Heart right ventricle (tissue), 16 donors: ENCODE measurements around the gene UAP1. TPM values are rescaled to one million over a fixed set of nuclear protein-coding genes. Genes with fewer than 3 reads are reported as not detected.

ENCODE experiments used
- ATAC-seq, 8 donors: fragments of 200-7000 bp; cut with Tn5 transposase; one replicate each; pipeline ENCODE4 v1.9.1; 2020; ENCODE audit warnings: mild to moderate bottlenecking in 8 of 8, moderate library complexity in 8 of 8, moderate number of reproducible peaks in 1 of 8
- DNase-seq, 2 donors: peaks; one replicate each; pipeline ENCODE4 v3.0.0-alpha.2; 2020
- H3K27ac ChIP-seq, 10 donors: fragments of 200-600 bp; sonication (generic) in 2 of 10; one replicate each; pipeline versions ENCODE4 v1.5.0 to v1.8.0; 2020 to 2022; ENCODE audit warnings: mild to moderate bottlenecking in 3 of 10
- H3K27me3 ChIP-seq, 7 donors: fragments of 200-600 bp; one replicate each; pipeline ENCODE4 v1.8.0; 2021 to 2022; ENCODE audit warnings: mild to moderate bottlenecking in 2 of 7
- H3K36me3 ChIP-seq, 9 donors: fragments of 200-600 bp; sonication (generic) in 1 of 9; one replicate each; pipeline versions ENCODE4 v1.5.0 to v1.8.0; 2020 to 2022; ENCODE audit warnings: mild to moderate bottlenecking in 2 of 9
- H3K4me1 ChIP-seq, 9 donors: fragments of 200-600 bp; sonication (generic) in 1 of 9; one replicate each; pipeline versions ENCODE4 v1.5.0 to v1.8.0; 2020 to 2022; ENCODE audit warnings: mild to moderate bottlenecking in 4 of 9
- H3K4me3 ChIP-seq, 10 donors: fragments of 200-600 bp; sonication (generic) in 2 of 10; one replicate each; pipeline versions ENCODE4 v1.5.0 to v1.8.0; 2020 to 2022; ENCODE audit warnings: mild to moderate bottlenecking in 7 of 10, moderate library complexity in 2 of 10
- H3K9me3 ChIP-seq, 11 donors: fragments of 200-600 bp in 10 of 11; sonication (generic) in 2 of 11; one replicate each; pipeline versions ENCODE4 v1.5.0 to v1.8.0; 2013 to 2022; ENCODE audit warnings: mild to moderate bottlenecking in 2 of 11, control low read depth in 1 of 11, moderate library complexity in 1 of 11
- WGBS, 2 donors: extraction: QIAGEN DNeasy Blood & Tissue Kit; methylation state at CpG; one replicate each; pipeline ENCODE4 v1.1.7; 2013; ENCODE audit warnings: inconsistent platforms in 1 of 2; 5-methylcytosine and 5-hydroxymethylcytosine counted together
- intact Hi-C, 10 donors: fragments of 100-400 bp; cut with DNase I; formaldehyde crosslinking; loops; one replicate each; pipeline versions ENCODE4 v1.11.1 to v1.14.2; 2022
- polyA plus RNA-seq, 2 donors: library from polyadenylated mRNA; stranded (reverse); fragments of 200-250 nt; gene quantifications; one replicate each; pipeline ENCODE4 v1.2.3, GENCODE V29; 2013
- total RNA-seq, 10 donors: library from RNA; stranded (reverse); fragmentation: NEBNext Ultra II Directional in 3 of 10; extraction: Animal tissue kit (Norgen Biotek cat#: 25700) in 3 of 10; gene quantifications; one replicate each; pipeline versions ENCODE4 v1.2.1 to v1.2.4, GENCODE V29; 2021 to 2023
- TF ChIP-seq, protein P1 (sequence below), 9 donors: fragments of 200-600 bp; sonication (generic) in 2 of 9; IDR thresholded peaks; one replicate each; pipeline versions ENCODE4 v1.5.0 to v1.8.0; 2021 to 2022; ENCODE audit warnings: antibody characterized with exemption in 9 of 9, mild to moderate bottlenecking in 5 of 9, moderate library complexity in 1 of 9
- donor health status: Arrhythmogenic right ventricular cardiomyopathy.
- donor health status: ischemic (EF 13 %, LVEDD 7.1; RV severe dilation, severe dysfunction).
- donor health status: healthy with polysubstance abuse.
- donor health status: DM: no; HTN: yes; CAD: no.
- donor health status: DM: no; HTN: no; CAD: no.
- donor health status: ischemic (EF 25% LVEDD 6.9; RV normal size, moderate dysfunction).
- donor health status: ischemic (EF 25% LVEDD 5.7; RV mildly dilated, moderate dysfunction).
- donor health status: healthy.
- donor health status: DM: yes; HTN: yes; CAD: no.
- donor health status: Ischemic cardiomyopathy.
- donor health status: ischemic (EF 35%, LVEDD 5.7; RV mildly dilated, moderate dysfunction).
- donor health status: nonischemic (EF 11% LVEDD 7.7; RV severe dilation, severe dysfunction).
- donor health status: DM: yes; HTN: yes; CAD: no.
- donor health status: PGD.
- donor health status: ischemic (EF 29% LVEDD 5.4; RV normal size, mild dysfunction).
- donor health status: nonischemic (EF 23%, LVEDD 6.1; RV moderate dilation, normal function).

UAP1 gene
- total and polyA plus RNA-seq, 12 donors = 14.6 to 48.6 (median 20.7) TPM

DNA sequence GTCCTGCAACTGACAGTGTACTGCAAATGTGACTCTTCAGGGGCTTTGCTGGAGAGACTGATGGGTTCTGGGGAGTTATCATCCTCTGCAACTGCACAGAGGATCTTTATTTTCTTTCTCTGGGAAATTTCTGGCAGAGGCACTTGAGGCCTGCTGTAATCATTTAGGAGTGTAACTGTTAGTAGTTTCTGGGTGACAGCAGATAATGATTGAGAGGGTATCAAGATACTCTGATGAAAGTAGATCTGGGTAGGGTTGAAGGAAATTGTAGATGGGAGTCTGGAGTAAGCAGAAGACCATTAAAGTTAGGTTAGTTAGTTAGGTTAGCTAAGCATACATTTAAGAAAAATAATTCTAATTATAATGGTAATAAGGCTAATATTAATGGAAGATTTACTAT, 59.7 kb downstream of the UAP1 start:
- intact Hi-C loops = loop anchor here in 1 of 10 donors (10.0 kb wide), 1 partner anchor 154 kb away; no protein-coding TSS in a partner anchor
- ATAC-seq (no peak), DNase-seq (no peak)
- Histone ChIP-seq H3K4me3 (no peak overlapping the region), H3K36me3 (no peaks in the 10 kb centered on the region), H3K9me3 (peaks cover 0 to 21% (median 15%) of the 10 kb centered on the region in 11 donors), H3K27ac (no peak overlapping the region), H3K4me1 (peaks cover 0 to 11% (median 1%) of the 10 kb centered on the region in 9 donors), H3K27me3 (no peaks in the 10 kb centered on the region)
- TF ChIP-seq, protein P1, sequence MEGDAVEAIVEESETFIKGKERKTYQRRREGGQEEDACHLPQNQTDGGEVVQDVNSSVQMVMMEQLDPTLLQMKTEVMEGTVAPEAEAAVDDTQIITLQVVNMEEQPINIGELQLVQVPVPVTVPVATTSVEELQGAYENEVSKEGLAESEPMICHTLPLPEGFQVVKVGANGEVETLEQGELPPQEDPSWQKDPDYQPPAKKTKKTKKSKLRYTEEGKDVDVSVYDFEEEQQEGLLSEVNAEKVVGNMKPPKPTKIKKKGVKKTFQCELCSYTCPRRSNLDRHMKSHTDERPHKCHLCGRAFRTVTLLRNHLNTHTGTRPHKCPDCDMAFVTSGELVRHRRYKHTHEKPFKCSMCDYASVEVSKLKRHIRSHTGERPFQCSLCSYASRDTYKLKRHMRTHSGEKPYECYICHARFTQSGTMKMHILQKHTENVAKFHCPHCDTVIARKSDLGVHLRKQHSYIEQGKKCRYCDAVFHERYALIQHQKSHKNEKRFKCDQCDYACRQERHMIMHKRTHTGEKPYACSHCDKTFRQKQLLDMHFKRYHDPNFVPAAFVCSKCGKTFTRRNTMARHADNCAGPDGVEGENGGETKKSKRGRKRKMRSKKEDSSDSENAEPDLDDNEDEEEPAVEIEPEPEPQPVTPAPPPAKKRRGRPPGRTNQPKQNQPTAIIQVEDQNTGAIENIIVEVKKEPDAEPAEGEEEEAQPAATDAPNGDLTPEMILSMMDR (IDR thresholded peaks at IDR 0.05) = no peak

DNA sequence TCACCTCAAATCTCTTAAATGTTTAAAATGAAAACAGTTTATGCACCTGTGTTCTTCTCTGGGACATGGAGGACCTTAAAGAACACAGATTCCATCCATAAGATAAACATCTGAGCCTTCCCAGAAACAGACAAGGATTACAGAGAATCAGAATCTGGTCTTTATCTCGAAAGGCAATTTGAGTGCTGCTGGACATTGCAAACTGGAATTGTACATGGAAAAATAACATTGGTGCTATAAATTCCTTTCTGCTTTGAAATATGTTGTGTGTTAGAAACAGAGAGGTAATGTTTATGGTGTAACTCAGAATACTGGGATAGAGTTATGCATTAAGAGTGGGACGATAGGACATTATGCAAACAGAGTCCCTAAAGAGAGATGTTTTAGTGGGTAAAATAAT, 64.2 kb downstream of the UAP1 start:
- H3K27ac ChIP-seq = peak overlapping the region in 6 of 10 donors; percentile 62 to 75 (median 64)
- intact Hi-C loops = loop anchor here in 1 of 10 donors (10.0 kb wide), 1 partner anchor 149 kb away; no protein-coding TSS in a partner anchor

GRCh38 chr1:162626094-162626493, 64.6 kb downstream of the UAP1 start:
- no peaks in the 10 kb centered on the region for H3K36me3 ChIP-seq
- peak in 5 of 8 donors; percentile 15 to 57 (median 32) for ATAC-seq
- intact Hi-C loops = loop anchor here in 1 of 10 donors (10.0 kb wide), 1 partner anchor 149 kb away; no protein-coding TSS in a partner anchor
- 34 to 48% methylated on average over 2 of the region's 2 CpGs for WGBS, 2 donors
- H3K4me3 ChIP-seq = peak overlapping the region in 5 of 10 donors; percentile 20 to 33 (median 31)
- peaks cover 4 to 33% (median 19%) of the 10 kb centered on the region in 9 donors for H3K4me1 ChIP-seq
- DNase-seq = peak in 1 of 2 donors; percentile 14
- H3K27ac ChIP-seq = peak overlapping the region in 8 of 10 donors; percentile 36 to 75 (median 63)
- no peaks in the 10 kb centered on the region for H3K27me3 ChIP-seq
- TF ChIP-seq, protein P1 (IDR thresholded peaks at IDR 0.05) = no peak
- H3K9me3 ChIP-seq = no peaks in the 10 kb centered on the region

More for the DNA sequence above, 64.2 kb downstream of the UAP1 start:
- H3K4me1 ChIP-seq = peaks cover 3 to 30% (median 15%) of the 10 kb centered on the region in 9 donors
- ATAC-seq (no peak), DNase-seq (no peak)
- 64 to 75% methylated on average over 2 of the region's 2 CpGs for WGBS, 2 donors
- H3K27me3 ChIP-seq = no peaks in the 10 kb centered on the region
- no peaks in the 10 kb centered on the region for H3K36me3 ChIP-seq
- TF ChIP-seq, protein P1 (IDR thresholded peaks at IDR 0.05) = no peak
- H3K9me3 ChIP-seq = no peaks in the 10 kb centered on the region
- H3K4me3 ChIP-seq = no peak overlapping the region

GRCh38 chr1:162626761-162627160, 65.2 kb downstream of the UAP1 start:
- ATAC-seq = no peak
- Histone ChIP-seq H3K4me3 (peak overlapping the region in 7 of 10 donors; percentile 3 to 33 (median 30)), H3K27ac (peak overlapping the region in 8 of 10 donors; percentile 36 to 75 (median 63)), H3K4me1 (peaks cover 4 to 36% (median 19%) of the 10 kb centered on the region in 9 donors), H3K27me3 (no peaks in the 10 kb centered on the region), H3K36me3 (no peaks in the 10 kb centered on the region), H3K9me3 (no peaks in the 10 kb centered on the region)
- intact Hi-C loops = loop anchor here in 1 of 10 donors (10.0 kb wide), 1 partner anchor 148 kb away; no protein-coding TSS in a partner anchor
- TF ChIP-seq, protein P1 (IDR thresholded peaks at IDR 0.05) = no peak
- 13 to 16% methylated on average over 2 of the region's 2 CpGs for WGBS, 2 donors
- no peak for DNase-seq
